RPMI7951 (cell line): ENCODE measurements around the gene THRSP. TPM values are rescaled to one million over a fixed set of nuclear protein-coding genes. Genes with fewer than 3 reads are reported as not detected.

Experiments used
- DNase-seq: peaks from one replicate; pipeline ENCODE4 v3.0.0-alpha.2; 2012; ENCODE audit warnings: low read depth
- total RNA-seq: library from RNA; depleted of rRNA; stranded (reverse); fragments of >200 nt; shearing (Covaris generic); gene quantifications from 2 replicates; pipeline ENCODE4 v1.2.3, GENCODE V29; 2014; rRNA removed

The THRSP gene
- total RNA-seq, 1 experiment from 2014 or later: not detected

GRCh38 chr11:78097666-78098385, 34.2 kb downstream of the THRSP start:
- DNase-seq: no peak

- DNase-seq: no peak
These were observed 36.0 kb downstream of the THRSP start for GRCh38 chr11:78099666-78100065.

GRCh38 chr11:78100261-78100660, 36.6 kb downstream of the THRSP start:
- no peak for DNase-seq

GRCh38 chr11:78100676-78101472, 37.2 kb downstream of the THRSP start:
- DNase-seq: no peak

- no peak for DNase-seq
These were observed 45.7 kb downstream of the THRSP start for GRCh38 chr11:78109081-78110015.

- no peak for DNase-seq
These were observed 46.7 kb downstream of the THRSP start for GRCh38 chr11:78110351-78110750.

- DNase-seq: no peak
These were observed 47.2 kb downstream of the THRSP start for GRCh38 chr11:78110830-78111229.

GRCh38 chr11:78111298-78111697, 47.6 kb downstream of the THRSP start:
- no peak for DNase-seq

- DNase-seq: no peak
These were observed 49.1 kb downstream of the THRSP start for GRCh38 chr11:78112582-78113275.

Other genes starting within 250 kb of the THRSP start
- 13.1 and 16.1 TPM in 2 replicates for gene RSF1, start 243.1 kb upstream of the THRSP start, total RNA-seq
- gene AAMDC, start 242.7 kb upstream of the THRSP start, total RNA-seq: 71.7 and 72.2 TPM in 2 replicates
- 25.3 and 29.7 TPM in 2 replicates for gene INTS4, start 69.2 kb upstream of the THRSP start, total RNA-seq
- gene KCTD14, start 40.6 kb upstream of the THRSP start, total RNA-seq: 7.1 TPM in 2 replicates
- 320 and 392 TPM in 2 replicates for gene NDUFC2, start 16.0 kb downstream of the THRSP start, total RNA-seq
- 87.5 and 115 TPM in 2 replicates for gene ALG8, start 75.8 kb downstream of the THRSP start, total RNA-seq
- 6.8 and 10.9 TPM in 2 replicates for gene KCTD21, start 124.8 kb downstream of the THRSP start, total RNA-seq
- 3.8 and 5.3 TPM in 2 replicates for gene USP35, start 125.1 kb downstream of the THRSP start, total RNA-seq